ENCODE data around the gene SCPEP1.

SCPEP1 gene

DNA sequence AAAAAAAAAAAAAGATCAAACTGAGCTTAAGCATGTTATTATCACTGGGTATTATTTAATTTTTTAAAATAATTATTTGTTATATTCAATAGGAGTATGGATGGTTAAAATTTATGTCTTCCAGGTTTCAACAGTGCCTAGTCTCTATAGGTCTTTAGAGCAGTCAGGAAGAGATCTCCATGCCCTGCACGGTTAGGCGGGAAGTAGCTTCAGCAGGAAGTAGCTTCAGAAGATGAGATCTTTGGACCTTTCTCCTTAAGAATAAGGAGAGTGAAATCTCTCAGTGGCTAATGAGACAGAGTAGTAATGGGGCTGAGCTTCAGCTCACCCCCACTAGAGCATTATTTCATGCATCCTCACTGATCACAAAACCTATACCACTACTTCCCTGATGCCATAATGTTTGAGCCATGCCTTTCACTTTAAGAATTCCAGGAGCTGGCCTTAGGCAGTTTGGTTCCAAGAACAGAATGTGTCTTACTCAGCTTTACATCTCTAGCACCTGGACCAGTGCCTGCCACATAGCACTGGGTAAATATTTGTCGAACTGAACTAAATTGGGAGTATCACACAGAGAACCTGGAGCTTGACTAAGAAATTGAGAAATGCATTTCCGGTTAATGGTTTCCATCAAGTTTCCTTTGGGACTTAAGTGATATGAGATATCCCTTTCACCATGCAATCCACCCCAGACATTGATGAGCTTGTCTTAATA lies 43.5 kb downstream of the SCPEP1 start:
- DNase-seq (ENCODE audit: low read depth) = no peak
- no peak for TF ChIP-seq CTCF (IDR thresholded peaks at IDR 0.05; ENCODE audit: insufficient read depth, low read depth, low read length, missing control alignments)

DNA sequence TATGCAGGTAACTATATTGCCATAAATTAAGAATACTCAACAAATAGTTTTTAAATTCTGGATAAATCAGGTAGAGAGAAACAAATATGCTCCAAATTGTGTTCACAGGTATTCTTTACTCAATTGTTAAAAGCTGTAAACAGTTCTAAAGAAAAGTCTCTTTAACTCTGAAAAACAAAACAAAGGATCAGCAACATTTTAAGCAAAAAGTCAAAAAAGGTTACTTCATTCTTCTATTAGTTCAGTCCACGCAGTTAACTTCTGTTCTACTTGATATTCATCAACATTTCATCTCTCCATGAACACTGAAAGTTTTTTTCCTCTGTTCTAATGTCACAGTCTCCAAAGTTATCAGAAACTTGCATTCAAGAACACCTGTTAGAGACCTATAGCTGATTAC lies 47.9 kb downstream of the SCPEP1 start:
- no peak overlapping the region for H3K4me3 ChIP-seq (ENCODE audit: low read depth, low read length)
- TF ChIP-seq CTCF (IDR thresholded peaks at IDR 0.05; ENCODE audit: insufficient read depth, low read depth, low read length, missing control alignments) = no peak
- DNase-seq (ENCODE audit: low read depth) = no peak

More for the DNA sequence above, 43.5 kb downstream of the SCPEP1 start:
- H3K4me3 ChIP-seq (ENCODE audit: low read depth, low read length) = no peak overlapping the region

DNA sequence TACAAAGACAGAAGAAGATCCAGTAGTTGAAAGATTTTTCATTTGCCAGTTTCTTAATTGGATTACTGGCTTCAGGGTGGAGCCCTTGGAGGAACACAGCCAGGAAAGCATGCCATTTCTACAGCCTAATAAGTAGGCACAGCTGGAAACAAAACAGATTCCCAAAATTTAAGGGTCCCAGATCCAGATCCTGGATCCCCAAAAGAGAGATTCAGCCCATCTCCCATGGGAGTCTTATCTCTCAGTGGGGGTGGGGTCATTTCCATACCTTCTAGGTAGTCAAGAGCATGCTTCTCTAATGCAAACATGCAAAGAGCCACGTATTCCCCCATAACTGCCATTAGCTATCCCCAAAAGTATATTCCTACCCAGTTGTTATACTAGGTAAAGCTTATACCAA lies 49.9 kb downstream of the SCPEP1 start:
- no peak for DNase-seq (ENCODE audit: low read depth)
- TF ChIP-seq CTCF (IDR thresholded peaks at IDR 0.05; ENCODE audit: insufficient read depth, low read depth, low read length, missing control alignments) = no peak
- no peak overlapping the region for H3K4me3 ChIP-seq (ENCODE audit: low read depth, low read length)

DNA sequence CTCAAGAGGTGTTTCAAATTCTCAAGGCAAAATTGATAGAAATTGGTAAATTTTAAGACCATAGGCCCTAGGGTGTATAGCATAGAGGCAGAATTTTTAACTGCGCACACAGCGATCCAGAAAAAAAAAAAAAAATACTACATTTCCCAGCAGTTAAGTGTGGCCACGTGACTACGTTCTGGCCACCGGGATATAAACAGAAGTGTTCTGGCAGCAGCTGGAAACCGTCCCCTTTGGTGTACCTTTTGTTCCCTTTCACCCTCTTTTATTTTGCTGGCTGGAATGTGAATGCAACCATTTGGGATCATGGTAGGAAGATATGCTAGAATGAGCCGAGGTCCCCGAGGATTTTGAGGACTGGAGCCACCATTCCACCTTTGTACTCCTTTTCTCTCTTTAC lies 54.4 kb downstream of the SCPEP1 start:
- no peak for TF ChIP-seq CTCF (IDR thresholded peaks at IDR 0.05; ENCODE audit: insufficient read depth, low read depth, low read length, missing control alignments)
- H3K4me3 ChIP-seq (ENCODE audit: low read depth, low read length) = no peak overlapping the region
- DNase-seq (ENCODE audit: low read depth) = no peak

DNA sequence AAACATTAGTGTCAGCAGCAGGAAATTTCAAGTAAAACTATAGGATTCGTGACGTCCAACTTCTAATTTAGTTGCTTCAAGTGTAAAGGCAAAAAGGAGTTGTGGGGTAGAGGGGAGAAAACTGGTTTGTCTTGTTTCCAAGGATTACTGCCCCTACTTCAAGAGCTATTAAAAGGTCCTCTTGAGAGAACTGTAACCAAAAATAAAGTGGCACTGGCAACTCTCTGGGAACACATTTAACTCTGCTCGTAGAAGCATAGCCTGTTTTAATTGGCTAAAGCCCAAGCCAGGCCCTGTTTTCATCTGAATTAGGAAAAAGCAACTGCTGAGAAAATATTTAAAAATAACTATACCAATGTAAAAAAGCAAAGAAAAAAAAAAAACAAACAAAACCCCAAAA lies 55.4 kb downstream of the SCPEP1 start:
- H3K4me3 ChIP-seq (ENCODE audit: low read depth, low read length) = no peak overlapping the region
- TF ChIP-seq CTCF (IDR thresholded peaks at IDR 0.05; ENCODE audit: insufficient read depth, low read depth, low read length, missing control alignments) = no peak
- no peak for DNase-seq (ENCODE audit: low read depth)

GRCh38 chr17:57034807-57035754 lies 57.1 kb downstream of the SCPEP1 start:
- DNase-seq (ENCODE audit: low read depth) = no peak
- no peak for TF ChIP-seq CTCF (IDR thresholded peaks at IDR 0.05; ENCODE audit: insufficient read depth, low read depth, low read length, missing control alignments)
- no peak overlapping the region for H3K4me3 ChIP-seq (ENCODE audit: low read depth, low read length)
